Caco-2 (cell line): ENCODE results near the gene WDR83. TPM values are rescaled to one million over a fixed set of nuclear protein-coding genes. Genes with fewer than 3 reads are reported as not detected.

Source experiments
- BruUV-seq: library from RNA; stranded (reverse); fragments of 400-500 nt; replicated peaks from 2 replicates; lab custom pipeline; 2021; lab: Mats Ljungman, UMichigan
- CTCF ChIA-PET: fragments of 300-600 bp; sonication (Branson Sonifier 250); formaldehyde crosslinking; loops from one replicate; lab custom pipeline; 2022; ENCODE audit warnings: antibody characterized with exemption; lab: Charles Lee
- POLR2A ChIA-PET: fragments of 300-600 bp; sonication (Branson Sonifier 250); formaldehyde crosslinking; loops from one replicate; lab custom pipeline; 2022; ENCODE audit warnings: antibody characterized with exemption; lab: Charles Lee
- DNase-seq, 2 experiments: peaks; one replicate each; pipeline versions ENCODE4 v3.0.0 to v3.0.0-alpha.2; 2020 to 2022
- H3K27me3 ChIP-seq: replicated peaks from 2 replicates; pipeline ENCODE4 v1.6.0; 2011; ENCODE audit warnings: low read length; ENCODE audit not compliant: control insufficient read depth, insufficient read depth
- H3K36me3 ChIP-seq: 2 replicates; pipeline ENCODE4 v1.5.1; 2011; ENCODE audit warnings: low read length; ENCODE audit not compliant: control insufficient read depth, insufficient read depth
- H3K4me1 ChIP-seq: fragments of 250-450 bp; sonication (Bioruptor Pico); 2 replicates; pipeline ENCODE4 v1.5.1; 2020; ENCODE audit warnings: mild to moderate bottlenecking
- H3K4me3 ChIP-seq: 2 replicates; pipeline ENCODE4 v1.5.1; 2011; ENCODE audit warnings: low read depth, mild to moderate bottlenecking, control low read depth, low read length
- H3K9me3 ChIP-seq: fragments of 250-450 bp; sonication (Bioruptor Pico); 2 replicates; pipeline ENCODE4 v1.5.1; 2020; ENCODE audit warnings: mild to moderate bottlenecking, moderate library complexity
- H3K27ac Mint-ChIP-seq: one replicate; pipeline ENCODE4 v1.8.0; 2022; ENCODE audit warnings: mixed read lengths; ENCODE audit not compliant: unreplicated experiment
- H3K27me3 Mint-ChIP-seq: one replicate; pipeline ENCODE4 v1.8.0; 2022; ENCODE audit warnings: mixed read lengths; ENCODE audit not compliant: insufficient read depth, unreplicated experiment
- H3K36me3 Mint-ChIP-seq: one replicate; pipeline ENCODE4 v1.8.0; 2022; ENCODE audit warnings: mild to moderate bottlenecking, mixed read lengths; ENCODE audit not compliant: insufficient read depth, unreplicated experiment
- H3K4me1 Mint-ChIP-seq: one replicate; pipeline ENCODE4 v1.8.0; 2022; ENCODE audit warnings: low read depth, mixed read lengths; ENCODE audit not compliant: unreplicated experiment
- H3K4me3 Mint-ChIP-seq: one replicate; pipeline ENCODE4 v1.8.0; 2022; ENCODE audit warnings: mild to moderate bottlenecking, moderate library complexity, mixed read lengths; ENCODE audit not compliant: unreplicated experiment
- H3K9me3 Mint-ChIP-seq: one replicate; pipeline ENCODE4 v1.8.0; 2022; ENCODE audit warnings: mixed read lengths; ENCODE audit not compliant: unreplicated experiment
- CTCF ChIP-seq, 2 experiments: fragments of 200-600 bp in 1 of 2; IDR thresholded peaks; 1 replicate in 1 of 2; 2 replicates in 1 of 2; pipeline versions ENCODE4 v1.5.1 to v1.8.0; 2011 to 2022; ENCODE audit warnings: antibody characterized with exemption in 1 of 2, control low read depth in 1 of 2, inconsistent platforms in 1 of 2, low read depth in 1 of 2, low read length in 1 of 2, mild to moderate bottlenecking in 1 of 2, moderate library complexity in 1 of 2; ENCODE audit not compliant: insufficient read depth in 1 of 2, severe bottlenecking in 1 of 2, unreplicated experiment in 1 of 2
- intact Hi-C: fragments of 100-400 bp; cut with micrococcal nuclease; formaldehyde crosslinking; loops from one replicate; pipeline ENCODE4 v1.10.0; 2022; ENCODE audit not compliant: unreplicated experiment
- total RNA-seq: library from RNA; stranded (reverse); gene quantifications from 2 replicates; pipeline ENCODE4 v1.2.3, GENCODE V29; 2022

Gene WDR83
- total RNA-seq, 1 experiment from 2014 or later = 17.5 TPM

GRCh38 chr19:12668932-12669269 lies 2.3 kb downstream of the WDR83 start:
- BruUV-seq = no TSS peak
- peaks cover 12% of the 10 kb centered on the region for H3K4me1 ChIP-seq

GRCh38 chr19:12669270-12670158 lies 2.9 kb downstream of the WDR83 start:
- Mint-ChIP-seq H3K27me3 (no peaks in the 10 kb centered on the region), H3K36me3 (peaks cover 61% of the 10 kb centered on the region), H3K4me3 (peak overlapping the region; percentile 85), H3K9me3 (no peaks in the 10 kb centered on the region), H3K4me1 (peaks cover 8% of the 10 kb centered on the region), H3K27ac (peak overlapping the region; percentile 94)
- Histone ChIP-seq H3K4me1 (peaks cover 12% of the 10 kb centered on the region), H3K27me3 (no peaks in the 10 kb centered on the region), H3K4me3 (peak overlapping the region; percentile 84), H3K36me3 (peaks cover 5% of the 10 kb centered on the region), H3K9me3 (no peaks in the 10 kb centered on the region)
- TF ChIP-seq CTCF (IDR thresholded peaks at IDR 0.05; ENCODE audit: insufficient read depth in 1 of 2, low read depth in 1 of 2, low read length in 1 of 2, severe bottlenecking in 1 of 2, unreplicated experiment in 1 of 2) = no peak
- ChIA-PET CTCF (interaction anchor here (0.6 kb wide), 2 partner anchors 58 to 152 kb away, joined by 3 to 5 read pairs; no protein-coding TSS in a partner anchor), POLR2A (interaction anchor here (0.6 to 1.3 kb wide), 3 partner anchors 11 to 1072 kb away, joined by 3 read pairs; no protein-coding TSS in a partner anchor)
- BruUV-seq = TSS peak; percentile 56
- peak; percentile 75 to 77 for DNase-seq
- intact Hi-C loops = no loop called here

More at GRCh38 chr19:12668932-12669269, 2.3 kb downstream of the WDR83 start:
- H3K36me3 ChIP-seq = peaks cover 3% of the 10 kb centered on the region
- POLR2A ChIA-PET = interaction anchor here (1.0 to 1.3 kb wide), 2 partner anchors 12 to 58 kb away, joined by 3 read pairs; no protein-coding TSS in a partner anchor
- Mint-ChIP-seq H3K9me3 (no peaks in the 10 kb centered on the region), H3K27me3 (no peaks in the 10 kb centered on the region), H3K36me3 (peaks cover 60% of the 10 kb centered on the region), H3K4me3 (peak overlapping the region; percentile 85), H3K27ac (peak overlapping the region; percentile 94), H3K4me1 (peaks cover 8% of the 10 kb centered on the region)
- CTCF ChIA-PET = no interaction called here
- no peaks in the 10 kb centered on the region for H3K27me3 ChIP-seq
- H3K9me3 ChIP-seq = no peaks in the 10 kb centered on the region
- no peak for TF ChIP-seq CTCF (IDR thresholded peaks at IDR 0.05; ENCODE audit: insufficient read depth in 1 of 2, low read depth in 1 of 2, low read length in 1 of 2, severe bottlenecking in 1 of 2, unreplicated experiment in 1 of 2)
- peak; percentile 54 to 71 for DNase-seq
- H3K4me3 ChIP-seq = peak overlapping the region; percentile 84
- intact Hi-C loops = no loop called here

GRCh38 chr19:12670159-12670928 lies 3.7 kb downstream of the WDR83 start:
- BruUV-seq = no TSS peak
- no peaks in the 10 kb centered on the region for H3K9me3 ChIP-seq
- peak overlapping the region; percentile 94 for H3K27ac Mint-ChIP-seq
- CTCF ChIA-PET = no interaction called here
- peaks cover 12% of the 10 kb centered on the region for H3K4me1 ChIP-seq
- H3K27me3 Mint-ChIP-seq = no peaks in the 10 kb centered on the region
- H3K9me3 Mint-ChIP-seq = no peaks in the 10 kb centered on the region
- no peak for DNase-seq
- intact Hi-C loops = no loop called here
- no peak for TF ChIP-seq CTCF (IDR thresholded peaks at IDR 0.05; ENCODE audit: insufficient read depth in 1 of 2, low read depth in 1 of 2, low read length in 1 of 2, severe bottlenecking in 1 of 2, unreplicated experiment in 1 of 2)
- H3K27me3 ChIP-seq = no peaks in the 10 kb centered on the region
- H3K4me3 Mint-ChIP-seq = peak overlapping the region; percentile 85
- peaks cover 67% of the 10 kb centered on the region for H3K36me3 Mint-ChIP-seq
- peaks cover 5% of the 10 kb centered on the region for H3K36me3 ChIP-seq
- H3K4me3 ChIP-seq = peak overlapping the region; percentile 84
- H3K4me1 Mint-ChIP-seq = peaks cover 8% of the 10 kb centered on the region
- POLR2A ChIA-PET = no interaction called here
